ENCODE results near the gene OTOP1.
"Not testable (repeated sequence)": the region's sequence is repeated elsewhere in the genome, so short reads cannot be mapped to it uniquely, and the experiment has no call there.

DNA sequence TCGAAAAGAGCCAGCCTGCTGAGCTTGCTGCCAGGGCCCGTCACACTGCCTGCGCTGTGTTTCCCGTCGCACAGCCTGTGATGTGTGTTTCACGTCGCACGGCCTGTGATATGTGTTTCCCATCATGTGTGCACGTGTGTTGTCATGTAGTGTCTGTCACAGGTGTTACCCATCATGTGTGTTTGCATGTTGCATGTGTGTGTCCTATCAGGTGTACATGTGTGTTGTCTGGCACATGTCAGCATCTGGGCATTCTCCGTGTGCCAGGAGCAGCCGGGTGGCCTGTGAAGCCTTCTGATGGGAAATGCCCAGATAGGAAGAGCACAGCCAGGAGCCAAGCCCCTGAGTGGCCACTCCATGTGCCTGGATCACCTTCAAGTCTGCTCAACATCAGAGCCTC is 85.5 kb downstream of the OTOP1 start:
- TF ChIP-seq, protein P1, sequence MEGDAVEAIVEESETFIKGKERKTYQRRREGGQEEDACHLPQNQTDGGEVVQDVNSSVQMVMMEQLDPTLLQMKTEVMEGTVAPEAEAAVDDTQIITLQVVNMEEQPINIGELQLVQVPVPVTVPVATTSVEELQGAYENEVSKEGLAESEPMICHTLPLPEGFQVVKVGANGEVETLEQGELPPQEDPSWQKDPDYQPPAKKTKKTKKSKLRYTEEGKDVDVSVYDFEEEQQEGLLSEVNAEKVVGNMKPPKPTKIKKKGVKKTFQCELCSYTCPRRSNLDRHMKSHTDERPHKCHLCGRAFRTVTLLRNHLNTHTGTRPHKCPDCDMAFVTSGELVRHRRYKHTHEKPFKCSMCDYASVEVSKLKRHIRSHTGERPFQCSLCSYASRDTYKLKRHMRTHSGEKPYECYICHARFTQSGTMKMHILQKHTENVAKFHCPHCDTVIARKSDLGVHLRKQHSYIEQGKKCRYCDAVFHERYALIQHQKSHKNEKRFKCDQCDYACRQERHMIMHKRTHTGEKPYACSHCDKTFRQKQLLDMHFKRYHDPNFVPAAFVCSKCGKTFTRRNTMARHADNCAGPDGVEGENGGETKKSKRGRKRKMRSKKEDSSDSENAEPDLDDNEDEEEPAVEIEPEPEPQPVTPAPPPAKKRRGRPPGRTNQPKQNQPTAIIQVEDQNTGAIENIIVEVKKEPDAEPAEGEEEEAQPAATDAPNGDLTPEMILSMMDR (IDR thresholded peaks at IDR 0.05; ENCODE audit: insufficient read depth, low read length): not testable (repeated sequence)
- not testable (repeated sequence) for TF ChIP-seq GABPA (IDR thresholded peaks at IDR 0.05; ENCODE audit: low read depth)
